ENCODE data around the gene PRRT1. TPM values are rescaled to one million over a fixed set of nuclear protein-coding genes. Genes with fewer than 3 reads are reported as not detected.
A peak's percentile ranks its signal among the peaks of the same experiment; 100 is the strongest.

The PRRT1 gene
- total RNA-seq, 1 experiment from 2014 or later, result 12.6 TPM

GRCh38 chr6:32190054-32190851 lies 38.5 kb upstream of the PRRT1 start, which contains the start of gene PBX2:
Gene PBX2 (minus strand): TSS chr6:32190202. CDS start chr6:32189915, 287 bp downstream.
- Histone ChIP-seq H3K36me3 (ENCODE audit: low read depth) (peaks cover 10% of the 10 kb centered on the region), H3F3A (ENCODE audit: insufficient read depth, low read depth) (peaks cover 9% of the 10 kb centered on the region; the same call in 1 of the 2 replicates), H3K4me2 (peak within 1 kb of the TSS; percentile 95), H3K9me3 (ENCODE audit: insufficient read depth, low read depth) (no peaks in the 10 kb centered on the region), H4K20me1 (ENCODE audit: insufficient read depth) (no peaks in the 10 kb centered on the region), H3K9me2 (ENCODE audit: insufficient read depth) (no peaks in the 10 kb centered on the region), H3K79me2 (ENCODE audit: low read depth) (peaks cover 18% of the 10 kb centered on the region), H2AFZ (peak within 1 kb of the TSS; percentile 78), H3K27ac (peak within 1 kb of the TSS; percentile 30), H3K4me3 (peak within 1 kb of the TSS; percentile 85), H3K27me3 (ENCODE audit: insufficient read depth, low read depth) (no peaks in the 10 kb centered on the region), H3K4me1 (replicated peaks; ENCODE audit: insufficient read depth) (peaks cover 19% of the 10 kb centered on the region)
- peak; percentile 56 to 74 for DNase-seq
- POLR2A ChIA-PET (ENCODE audit: unreplicated experiment), result interaction anchor here (0.5 to 1.0 kb wide), 10 partner anchors 13 to 487 kb away, joined by 3 to 14 read pairs (median 4); partner anchors contain the start of gene ATF6B
- intact Hi-C loops (cut with micrococcal nuclease; ENCODE audit: unreplicated experiment), result loop anchor here (1.0 to 10.0 kb wide), 3 partner anchors 12 to 785 kb away; partner anchors contain the start of genes ATP6V1G2, DDX39B, NFKBIL1 and RNF5
- CTCF ChIA-PET, result interaction anchor here (0.6 to 1.1 kb wide), 4 partner anchors 13 to 71 kb away, joined by 3 to 4 read pairs (median 4); partner anchors contain the start of gene FKBPL
- TSS peak; percentile 87 for BruUV-seq (replicated peaks)
- TF ChIP-seq, protein P1, sequence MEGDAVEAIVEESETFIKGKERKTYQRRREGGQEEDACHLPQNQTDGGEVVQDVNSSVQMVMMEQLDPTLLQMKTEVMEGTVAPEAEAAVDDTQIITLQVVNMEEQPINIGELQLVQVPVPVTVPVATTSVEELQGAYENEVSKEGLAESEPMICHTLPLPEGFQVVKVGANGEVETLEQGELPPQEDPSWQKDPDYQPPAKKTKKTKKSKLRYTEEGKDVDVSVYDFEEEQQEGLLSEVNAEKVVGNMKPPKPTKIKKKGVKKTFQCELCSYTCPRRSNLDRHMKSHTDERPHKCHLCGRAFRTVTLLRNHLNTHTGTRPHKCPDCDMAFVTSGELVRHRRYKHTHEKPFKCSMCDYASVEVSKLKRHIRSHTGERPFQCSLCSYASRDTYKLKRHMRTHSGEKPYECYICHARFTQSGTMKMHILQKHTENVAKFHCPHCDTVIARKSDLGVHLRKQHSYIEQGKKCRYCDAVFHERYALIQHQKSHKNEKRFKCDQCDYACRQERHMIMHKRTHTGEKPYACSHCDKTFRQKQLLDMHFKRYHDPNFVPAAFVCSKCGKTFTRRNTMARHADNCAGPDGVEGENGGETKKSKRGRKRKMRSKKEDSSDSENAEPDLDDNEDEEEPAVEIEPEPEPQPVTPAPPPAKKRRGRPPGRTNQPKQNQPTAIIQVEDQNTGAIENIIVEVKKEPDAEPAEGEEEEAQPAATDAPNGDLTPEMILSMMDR (conservative IDR thresholded peaks at IDR 0.05), result no peak
- TF ChIP-seq EZH2 (IDR thresholded peaks at IDR 0.05; ENCODE audit: low read depth), result no peak

DNA sequence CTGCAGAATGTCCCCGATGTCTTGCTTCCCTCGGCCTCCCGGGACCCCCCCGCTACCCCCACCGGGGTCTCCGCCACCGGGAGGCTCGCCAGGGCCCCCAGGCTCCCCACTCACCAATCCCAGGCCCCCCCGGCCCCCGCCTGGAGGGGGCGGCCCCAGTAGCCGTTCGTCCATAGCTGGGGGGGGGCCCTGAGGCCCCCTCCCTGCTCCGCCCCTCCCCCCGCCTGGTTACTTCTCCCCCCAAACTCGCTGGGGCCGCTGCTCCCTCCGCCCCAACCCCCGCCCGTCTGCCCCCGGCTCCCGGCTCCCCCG lies 38.0 kb upstream of the PRRT1 start:
- no peak for DNase-seq
- peaks cover 18% of the 10 kb centered on the region for H3K79me2 ChIP-seq (ENCODE audit: low read depth)
- intact Hi-C loops (cut with micrococcal nuclease; ENCODE audit: unreplicated experiment), result loop anchor here (1.0 to 10.0 kb wide), 3 partner anchors 11 to 785 kb away; partner anchors contain the start of genes ATP6V1G2, DDX39B, NFKBIL1 and RNF5
- peak overlapping the region; percentile 95 for H3K4me2 ChIP-seq
- peaks cover 9% of the 10 kb centered on the region; the same call in 1 of the 2 replicates for H3F3A ChIP-seq (ENCODE audit: insufficient read depth, low read depth)
- H3K27ac ChIP-seq, result peak overlapping the region; percentile 26; the same call in 1 of the 2 replicates
- TF ChIP-seq, protein P1 (conservative IDR thresholded peaks at IDR 0.05), result no peak
- no peak for TF ChIP-seq EZH2 (IDR thresholded peaks at IDR 0.05; ENCODE audit: low read depth)
- peaks cover 10% of the 10 kb centered on the region for H3K36me3 ChIP-seq (ENCODE audit: low read depth)
- H3K9me2 ChIP-seq (ENCODE audit: insufficient read depth), result no peaks in the 10 kb centered on the region
- no peaks in the 10 kb centered on the region for H3K27me3 ChIP-seq (ENCODE audit: insufficient read depth, low read depth)
- peaks cover 17% of the 10 kb centered on the region for H3K4me1 ChIP-seq (replicated peaks; ENCODE audit: insufficient read depth)
- BruUV-seq (replicated peaks), result no TSS peak
- no peak overlapping the region for H2AFZ ChIP-seq
- H3K9me3 ChIP-seq (ENCODE audit: insufficient read depth, low read depth), result no peaks in the 10 kb centered on the region
- POLR2A ChIA-PET (ENCODE audit: unreplicated experiment), result interaction anchor here (0.6 to 1.0 kb wide), 3 partner anchors 62 to 487 kb away, joined by 3 to 14 read pairs (median 4); partner anchors contain the start of gene ATF6B
- H4K20me1 ChIP-seq (ENCODE audit: insufficient read depth), result no peaks in the 10 kb centered on the region
- CTCF ChIA-PET, result interaction anchor here (0.6 to 1.0 kb wide), 3 partner anchors 55 to 71 kb away, joined by 3 to 4 read pairs (median 4); partner anchors contain the start of gene FKBPL
- H3K4me3 ChIP-seq, result peak overlapping the region; percentile 85

DNA sequence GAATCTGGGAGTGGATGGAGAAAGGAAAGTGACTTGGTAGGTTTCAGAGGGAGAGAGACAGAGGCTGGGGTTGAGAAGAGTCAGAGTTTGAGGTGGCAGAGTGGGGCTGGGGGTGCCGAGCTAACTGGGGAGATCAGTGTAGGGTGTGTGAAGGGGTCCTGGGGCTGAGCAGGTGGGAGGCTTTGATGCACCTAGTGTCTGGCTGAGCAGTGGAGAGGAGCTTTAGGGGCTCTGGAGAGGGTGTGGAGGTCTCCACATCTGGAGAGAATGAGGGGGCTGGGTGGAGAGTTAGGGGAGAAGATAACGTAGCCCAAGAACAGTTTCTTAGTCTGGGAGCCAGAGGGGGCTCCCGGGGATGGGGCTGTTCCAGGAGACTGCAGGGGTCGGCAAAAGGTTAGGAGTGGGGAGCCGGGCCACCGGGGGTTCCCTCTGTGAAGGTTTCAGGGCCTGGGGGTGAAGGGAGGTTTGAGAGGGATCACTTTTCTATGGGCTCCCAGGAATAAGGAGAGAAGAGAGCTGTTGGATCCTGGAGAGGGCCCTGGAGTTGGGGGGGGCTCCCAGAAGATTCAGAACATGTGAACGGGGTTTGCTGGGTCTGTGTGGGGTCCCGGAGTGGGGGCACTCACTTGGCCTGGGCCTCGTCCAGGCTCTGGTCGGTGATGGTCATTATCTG lies 37.5 kb upstream of the PRRT1 start:
- TF ChIP-seq EZH2 (IDR thresholded peaks at IDR 0.05; ENCODE audit: low read depth), result no peak
- TF ChIP-seq, protein P1 (conservative IDR thresholded peaks at IDR 0.05), result no peak
- no peak for DNase-seq
- Histone ChIP-seq H3K36me3 (ENCODE audit: low read depth) (peaks cover 10% of the 10 kb centered on the region), H3K4me3 (peak overlapping the region; percentile 85), H3K9me2 (ENCODE audit: insufficient read depth) (no peaks in the 10 kb centered on the region), H3K4me2 (peak overlapping the region; percentile 95), H3F3A (ENCODE audit: insufficient read depth, low read depth) (peaks cover 9% of the 10 kb centered on the region; the same call in 1 of the 2 replicates), H3K4me1 (replicated peaks; ENCODE audit: insufficient read depth) (peaks cover 14% of the 10 kb centered on the region), H4K20me1 (ENCODE audit: insufficient read depth) (no peaks in the 10 kb centered on the region), H3K9me3 (ENCODE audit: insufficient read depth, low read depth) (no peaks in the 10 kb centered on the region), H3K27ac (peak overlapping the region; percentile 26; the same call in 1 of the 2 replicates), H3K79me2 (ENCODE audit: low read depth) (peaks cover 18% of the 10 kb centered on the region), H3K27me3 (ENCODE audit: insufficient read depth, low read depth) (no peaks in the 10 kb centered on the region), H2AFZ (no peak overlapping the region)
- ChIA-PET POLR2A (ENCODE audit: unreplicated experiment) (no interaction called here), CTCF (no interaction called here)
- intact Hi-C loops (cut with micrococcal nuclease; ENCODE audit: unreplicated experiment), result no loop called here
- BruUV-seq (replicated peaks), result TSS peak; percentile 26

Measured in PC-9 (cell line).